HPDE6-E6E7 (cell line): ENCODE measurements around the gene SELENOF.
"Not testable (repeated sequence)": the region's sequence is repeated elsewhere in the genome, so short reads cannot be mapped to it uniquely, and the experiment has no call there.

Experiments
- DNase-seq: peaks from one replicate; pipeline ENCODE4 v3.0.0; 2011; ENCODE audit warnings: missing footprints; ENCODE audit errors: extremely low spot score

SELENOF gene

GRCh38 chr1:86858524-86859261 is 55.2 kb downstream of the SELENOF start:
- no peak for DNase-seq

GRCh38 chr1:86856196-86856595 is 57.7 kb downstream of the SELENOF start:
- DNase-seq, result no peak

- no peak for DNase-seq
Measured at GRCh38 chr1:86854352-86854751, 59.6 kb downstream of the SELENOF start.

- no peak for DNase-seq
Measured at GRCh38 chr1:86852782-86853408, 61.0 kb downstream of the SELENOF start.

- DNase-seq, result no peak
Measured at GRCh38 chr1:86852289-86852688, 61.6 kb downstream of the SELENOF start.

GRCh38 chr1:86849756-86850155 is 64.2 kb downstream of the SELENOF start:
- no peak for DNase-seq

- DNase-seq, result no peak
Measured at GRCh38 chr1:86848654-86849053, 65.3 kb downstream of the SELENOF start.

- peak; percentile 71 for DNase-seq
Measured at GRCh38 chr1:86846164-86846647, 67.7 kb downstream of the SELENOF start.

- no peak for DNase-seq
Measured at GRCh38 chr1:86845514-86845913, 68.4 kb downstream of the SELENOF start.

- DNase-seq, result no peak
Measured at GRCh38 chr1:86841116-86841515, 72.8 kb downstream of the SELENOF start.

GRCh38 chr1:86833461-86834215 is 80.3 kb downstream of the SELENOF start:
- peak; percentile 69 for DNase-seq

- DNase-seq, result no peak
Measured at GRCh38 chr1:86832433-86832832, 81.5 kb downstream of the SELENOF start.

- no peak for DNase-seq
Measured at GRCh38 chr1:86829321-86829720, 84.6 kb downstream of the SELENOF start.

GRCh38 chr1:86828024-86828423 is 85.9 kb downstream of the SELENOF start:
- no peak for DNase-seq

- DNase-seq, result no peak
Measured at GRCh38 chr1:86826856-86827255, 87.1 kb downstream of the SELENOF start.

- DNase-seq, result no peak
Measured at GRCh38 chr1:86825319-86825718, 88.6 kb downstream of the SELENOF start.

- no peak for DNase-seq
Measured at GRCh38 chr1:86823821-86824500, 90.0 kb downstream of the SELENOF start.

GRCh38 chr1:86823386-86823785 is 90.5 kb downstream of the SELENOF start:
- DNase-seq, result no peak

- DNase-seq, result no peak
Measured at GRCh38 chr1:86822459-86822858, 91.5 kb downstream of the SELENOF start.

GRCh38 chr1:86821956-86822355 is 92.0 kb downstream of the SELENOF start:
- no peak for DNase-seq

GRCh38 chr1:86819970-86820369 is 94.0 kb downstream of the SELENOF start:
- DNase-seq, result not testable (repeated sequence)

- not testable (repeated sequence) for DNase-seq
Measured at GRCh38 chr1:86817246-86817826, 96.6 kb downstream of the SELENOF start.
